Smooth muscle cell (in vitro differentiated cells): Measurements from ENCODE around the gene RAVER1. TPM values are rescaled to one million over a fixed set of nuclear protein-coding genes. Genes with fewer than 3 reads are reported as not detected.

ENCODE experiments used
- DNase-seq: peaks from one replicate; lab custom pipeline; 2025; ENCODE audit not compliant: unreplicated experiment; lab: John Stamatoyannopoulos, UW
- H2AFZ ChIP-seq: fragments of 200-600 bp; sonication (generic); 2 replicates; pipeline ENCODE4 v1.6.0; 2016; ENCODE audit warnings: antibody characterized with exemption, low read depth, mild to moderate bottlenecking
- H3F3A ChIP-seq: fragments of 200-600 bp; sonication (generic); 2 replicates; pipeline ENCODE4 v1.6.0; 2017; ENCODE audit warnings: antibody characterized with exemption, low read depth
- H3K27ac ChIP-seq: fragments of 200-600 bp; sonication (generic); 2 replicates; pipeline ENCODE4 v1.5.1; 2016; ENCODE audit warnings: low read depth, mild to moderate bottlenecking
- H3K27me3 ChIP-seq: fragments of 200-600 bp; sonication (generic); 2 replicates; pipeline ENCODE4 v1.6.1; 2016; ENCODE audit warnings: low read depth, mild to moderate bottlenecking
- H3K36me3 ChIP-seq: fragments of 200-600 bp; sonication (generic); 2 replicates; pipeline ENCODE4 v1.5.1; 2016; ENCODE audit warnings: low read depth
- H3K4me1 ChIP-seq: fragments of 200-600 bp; sonication (generic); 2 replicates; pipeline ENCODE4 v1.5.1; 2016; ENCODE audit warnings: low read depth
- H3K4me2 ChIP-seq: fragments of 200-600 bp; sonication (generic); 2 replicates; pipeline ENCODE4 v1.6.0; 2016; ENCODE audit warnings: mild to moderate bottlenecking
- H3K4me3 ChIP-seq: fragments of 200-600 bp; sonication (generic); 2 replicates; pipeline ENCODE4 v1.5.1; 2016; ENCODE audit warnings: mild to moderate bottlenecking
- H3K79me2 ChIP-seq: fragments of 200-600 bp; sonication (generic); 2 replicates; pipeline ENCODE4 v1.6.0; 2016; ENCODE audit warnings: low read depth, mild to moderate bottlenecking
- H3K9ac ChIP-seq: fragments of 200-600 bp; sonication (generic); 2 replicates; pipeline ENCODE4 v1.6.0; 2016; ENCODE audit warnings: low read depth
- H3K9me3 ChIP-seq: fragments of 200-600 bp; sonication (generic); replicated peaks from 2 replicates; pipeline ENCODE4 v1.5.1; 2016; ENCODE audit warnings: low read depth
- H4K20me1 ChIP-seq: fragments of 200-600 bp; sonication (generic); 2 replicates; pipeline ENCODE4 v1.6.0; 2016; ENCODE audit warnings: low read depth
- WGBS: methylation state at CpG from one replicate; pipeline ENCODE4 v1.1.7; 2016; ENCODE audit warnings: low lambda C conversion rate; 5-methylcytosine and 5-hydroxymethylcytosine counted together
- polyA plus RNA-seq: library from polyadenylated mRNA; unstranded; fragments of >200 nt; fragmentation: Nextera tagmentation; extraction: Ambion mirVana; gene quantifications from 2 replicates; pipeline ENCODE4 v1.2.1, GENCODE V29; 2016
- total RNA-seq: library from RNA; depleted of rRNA; stranded (reverse); fragments of >200 nt; gene quantifications from 2 replicates; pipeline ENCODE4 v1.2.3, GENCODE V29; 2014
- TF ChIP-seq, protein P1 (sequence below): fragments of 200-600 bp; sonication (generic); IDR thresholded peaks from 2 replicates; pipeline ENCODE4 v1.5.1; 2017; ENCODE audit warnings: borderline replicate concordance, mild to moderate bottlenecking, antibody characterized with exemption; ENCODE audit not compliant: insufficient read depth, poor library complexity, severe bottlenecking

Gene RAVER1
- total and polyA plus RNA-seq, 2 experiments from 2014 or later, result 18.3 to 43.0 TPM

DNA sequence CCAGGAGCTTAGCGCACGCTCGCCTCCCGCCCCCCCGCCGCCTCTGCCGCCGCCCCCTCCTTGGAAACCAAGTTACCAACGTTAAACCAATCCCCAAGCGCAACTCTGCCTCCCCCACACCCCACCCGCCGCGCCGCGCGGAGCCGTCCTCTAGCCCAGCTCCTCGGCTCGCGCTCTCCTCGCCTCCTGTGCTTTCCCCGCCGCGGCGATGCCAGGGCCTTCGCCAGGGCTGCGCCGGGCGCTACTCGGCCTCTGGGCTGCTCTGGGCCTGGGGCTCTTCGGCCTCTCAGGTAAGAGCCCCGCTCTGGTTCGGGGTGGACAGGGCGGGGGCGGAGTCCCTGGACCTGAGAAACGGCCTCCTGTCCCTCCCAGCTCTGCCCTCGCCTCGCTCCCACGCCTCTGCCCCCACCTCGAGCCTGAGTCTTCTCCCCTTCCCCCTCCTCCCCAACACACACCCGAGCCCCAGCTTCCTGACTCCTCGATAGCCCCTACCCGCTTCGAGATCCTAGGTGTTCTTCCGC lies 43.4 kb downstream of the RAVER1 start, which contains the start of gene ICAM5:
Gene ICAM5, plus strand, starts transcription at position 117 of the 521 bp plus-strand sequence. Its CDS starts 92 bp downstream, at position 209.
- Histone ChIP-seq H3K27me3 (peaks cover 84% of the 10 kb centered on the region), H3K36me3 (no peaks in the 10 kb centered on the region), H3K79me2 (no peaks in the 10 kb centered on the region), H3K27ac (no peak within 1 kb of the TSS), H3K4me1 (peaks cover 36% of the 10 kb centered on the region), H3K4me3 (peak within 1 kb of the TSS; percentile 41), H2AFZ (no peak within 1 kb of the TSS), H3F3A (no peaks in the 10 kb centered on the region), H3K9me3 (no peaks in the 10 kb centered on the region), H3K9ac (no peak within 1 kb of the TSS), H3K4me2 (peak within 1 kb of the TSS; percentile 89), H4K20me1 (no peaks in the 10 kb centered on the region)
- TF ChIP-seq, protein P1, sequence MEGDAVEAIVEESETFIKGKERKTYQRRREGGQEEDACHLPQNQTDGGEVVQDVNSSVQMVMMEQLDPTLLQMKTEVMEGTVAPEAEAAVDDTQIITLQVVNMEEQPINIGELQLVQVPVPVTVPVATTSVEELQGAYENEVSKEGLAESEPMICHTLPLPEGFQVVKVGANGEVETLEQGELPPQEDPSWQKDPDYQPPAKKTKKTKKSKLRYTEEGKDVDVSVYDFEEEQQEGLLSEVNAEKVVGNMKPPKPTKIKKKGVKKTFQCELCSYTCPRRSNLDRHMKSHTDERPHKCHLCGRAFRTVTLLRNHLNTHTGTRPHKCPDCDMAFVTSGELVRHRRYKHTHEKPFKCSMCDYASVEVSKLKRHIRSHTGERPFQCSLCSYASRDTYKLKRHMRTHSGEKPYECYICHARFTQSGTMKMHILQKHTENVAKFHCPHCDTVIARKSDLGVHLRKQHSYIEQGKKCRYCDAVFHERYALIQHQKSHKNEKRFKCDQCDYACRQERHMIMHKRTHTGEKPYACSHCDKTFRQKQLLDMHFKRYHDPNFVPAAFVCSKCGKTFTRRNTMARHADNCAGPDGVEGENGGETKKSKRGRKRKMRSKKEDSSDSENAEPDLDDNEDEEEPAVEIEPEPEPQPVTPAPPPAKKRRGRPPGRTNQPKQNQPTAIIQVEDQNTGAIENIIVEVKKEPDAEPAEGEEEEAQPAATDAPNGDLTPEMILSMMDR, result no peak
- no peak for DNase-seq
- WGBS, result 3% methylated on average over 13 of the region's 45 CpGs

DNA sequence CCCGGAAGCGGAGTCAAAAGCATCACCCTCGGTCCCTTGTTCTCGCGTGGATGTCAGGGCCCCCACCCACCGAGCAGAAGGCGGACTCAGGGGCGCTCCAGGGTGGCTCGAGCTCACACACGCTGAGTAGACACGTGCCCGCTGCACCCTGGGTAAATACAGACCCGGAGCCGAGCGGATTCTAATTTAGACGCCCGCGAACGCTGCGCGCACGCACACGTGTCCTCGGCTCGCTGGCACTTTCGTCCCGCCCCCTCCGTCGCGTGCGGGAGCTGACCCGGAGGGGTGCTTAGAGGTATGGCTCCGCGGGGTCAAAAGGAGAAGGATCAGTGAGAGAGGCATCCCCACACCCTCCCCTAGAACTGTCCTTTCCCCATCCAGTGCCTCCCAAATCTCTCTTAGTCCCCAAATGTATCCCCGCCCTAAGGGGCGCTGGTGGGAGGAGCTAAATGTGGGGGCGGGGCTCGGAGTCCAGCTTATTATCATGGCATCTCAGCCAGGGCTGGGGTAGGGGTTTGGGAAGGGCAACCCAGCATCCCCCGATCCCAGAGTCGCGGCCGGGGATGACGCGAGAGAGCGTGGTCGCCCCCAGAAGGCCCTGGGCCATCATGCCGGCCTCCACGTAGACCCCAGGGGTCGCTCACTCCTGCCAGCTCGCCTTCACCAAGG lies 44.0 kb downstream of the RAVER1 start:
- Histone ChIP-seq H3K4me1 (peaks cover 36% of the 10 kb centered on the region), H2AFZ (no peak overlapping the region), H3K27me3 (peaks cover 78% of the 10 kb centered on the region), H3K36me3 (no peaks in the 10 kb centered on the region), H3K9me3 (no peaks in the 10 kb centered on the region), H3K9ac (no peak overlapping the region), H3K27ac (no peak overlapping the region), H4K20me1 (no peaks in the 10 kb centered on the region), H3K4me2 (peak overlapping the region; percentile 89), H3K79me2 (no peaks in the 10 kb centered on the region), H3K4me3 (peak overlapping the region; percentile 41), H3F3A (no peaks in the 10 kb centered on the region)
- TF ChIP-seq, protein P1, result no peak
- WGBS, result 2% methylated on average over 41 of the region's 50 CpGs
- peak; percentile 49 for DNase-seq

DNA sequence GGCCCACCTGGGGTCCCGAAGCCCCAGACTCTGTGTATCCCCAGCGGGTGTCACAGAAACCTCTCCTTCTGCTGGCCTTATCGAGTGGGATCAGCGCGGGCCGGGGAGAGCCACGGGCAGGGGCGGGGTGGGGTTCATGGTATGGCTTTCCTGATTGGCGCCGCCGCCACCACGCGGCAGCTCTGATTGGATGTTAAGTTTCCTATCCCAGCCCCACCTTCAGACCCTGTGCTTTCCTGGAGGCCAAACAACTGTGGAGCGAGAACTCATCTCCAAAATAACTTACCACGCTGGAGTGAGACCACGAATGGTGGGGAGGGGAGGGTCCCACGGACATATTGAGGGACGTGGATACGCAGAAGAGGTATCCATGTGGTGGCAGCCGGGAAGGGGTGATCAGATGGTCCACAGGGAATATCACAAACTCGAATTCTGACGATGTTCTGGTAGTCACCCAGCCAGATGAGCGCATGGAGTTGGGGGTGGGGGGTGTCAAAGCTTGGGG lies 44.6 kb downstream of the RAVER1 start:
- Histone ChIP-seq H3K9ac (no peak overlapping the region), H3K9me3 (no peaks in the 10 kb centered on the region), H3K4me3 (peak overlapping the region; percentile 41), H3K27ac (no peak overlapping the region), H3K4me2 (peak overlapping the region; percentile 89), H3K27me3 (peaks cover 72% of the 10 kb centered on the region), H3K79me2 (no peaks in the 10 kb centered on the region), H3K36me3 (no peaks in the 10 kb centered on the region), H2AFZ (no peak overlapping the region), H3K4me1 (peaks cover 36% of the 10 kb centered on the region), H3F3A (no peaks in the 10 kb centered on the region), H4K20me1 (no peaks in the 10 kb centered on the region)
- WGBS, result 5% methylated on average over 23 of the region's 23 CpGs
- no peak for DNase-seq
- TF ChIP-seq, protein P1, result no peak
